Nephron progenitor cell (in vitro differentiated cells): ENCODE measurements around the gene PRRT1B.

Experiments used
- DNase-seq: peaks from one replicate; pipeline ENCODE4 v3.0.0; 2021
- H3K27ac Mint-ChIP-seq: 2 replicates; pipeline ENCODE4 v1.8.0; 2021; ENCODE audit warnings: mild to moderate bottlenecking, moderate library complexity, mixed read lengths
- H3K27me3 Mint-ChIP-seq: 2 replicates; pipeline ENCODE4 v1.8.0; 2021; ENCODE audit warnings: mild to moderate bottlenecking, low read depth, mixed read lengths; ENCODE audit not compliant: poor library complexity
- H3K36me3 Mint-ChIP-seq: 2 replicates; pipeline ENCODE4 v1.8.0; 2021; ENCODE audit warnings: low read depth, mixed read lengths
- H3K4me1 Mint-ChIP-seq: 2 replicates; pipeline ENCODE4 v1.8.0; 2021; ENCODE audit warnings: mixed read lengths
- H3K4me3 Mint-ChIP-seq: 2 replicates; pipeline ENCODE4 v1.8.0; 2021; ENCODE audit warnings: mild to moderate bottlenecking, moderate library complexity, mixed read lengths
- H3K9me3 Mint-ChIP-seq: 2 replicates; pipeline ENCODE4 v1.8.0; 2021; ENCODE audit warnings: mild to moderate bottlenecking, moderate library complexity, mixed read lengths
- TF ChIP-seq, protein P1 (sequence below): fragments of 200-600 bp; sonication (generic); IDR thresholded peaks from 2 replicates; pipeline ENCODE4 v1.5.0; 2021; ENCODE audit warnings: antibody characterized with exemption

PRRT1B gene

DNA sequence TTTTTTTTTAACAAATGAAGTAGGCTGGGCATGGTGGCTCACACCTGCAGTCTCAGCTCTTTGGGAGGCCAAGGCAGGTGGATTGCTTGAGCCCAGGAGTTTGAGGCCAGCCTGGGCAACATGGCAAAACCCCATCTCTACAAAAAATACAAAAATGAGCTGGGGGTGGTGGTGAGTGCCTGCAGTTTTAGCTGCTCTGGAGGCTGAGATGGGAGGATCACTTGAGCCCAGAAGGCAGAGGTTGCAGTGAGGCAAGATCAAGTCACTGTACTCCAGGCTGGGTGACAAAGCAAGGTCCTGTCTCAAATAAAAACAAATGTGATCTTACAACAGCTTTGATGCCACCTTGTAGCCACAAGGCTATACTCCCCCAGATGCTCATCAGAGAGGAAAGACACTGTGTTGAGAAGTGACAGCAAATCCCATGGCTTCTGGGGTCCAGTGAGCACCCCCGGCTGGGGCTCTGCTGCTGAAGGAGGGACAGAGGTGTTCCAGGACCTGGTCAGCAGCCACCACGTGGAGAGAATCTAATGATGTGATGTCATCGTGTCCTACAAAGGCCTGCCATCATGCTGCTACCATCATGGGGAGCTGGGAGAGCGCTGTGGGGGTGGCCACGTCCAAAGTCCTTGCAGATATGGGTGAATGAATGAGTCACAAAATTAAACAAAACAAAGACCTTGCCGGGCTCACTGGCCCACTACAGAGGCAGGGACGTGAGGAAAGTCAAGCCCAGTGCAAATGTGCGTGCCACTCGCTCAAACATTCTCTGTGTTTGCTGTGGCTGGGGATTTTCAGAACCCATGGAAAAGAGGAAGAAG lies 60.7 kb downstream of the PRRT1B start:
- Mint-ChIP-seq H3K27ac (peak overlapping the region; percentile 56), H3K9me3 (no peaks in the 10 kb centered on the region), H3K27me3 (peaks cover 3% of the 10 kb centered on the region), H3K4me1 (peaks cover 43% of the 10 kb centered on the region), H3K36me3 (peaks cover 10% of the 10 kb centered on the region), H3K4me3 (no peak overlapping the region)
- DNase-seq = no peak
- TF ChIP-seq, protein P1, sequence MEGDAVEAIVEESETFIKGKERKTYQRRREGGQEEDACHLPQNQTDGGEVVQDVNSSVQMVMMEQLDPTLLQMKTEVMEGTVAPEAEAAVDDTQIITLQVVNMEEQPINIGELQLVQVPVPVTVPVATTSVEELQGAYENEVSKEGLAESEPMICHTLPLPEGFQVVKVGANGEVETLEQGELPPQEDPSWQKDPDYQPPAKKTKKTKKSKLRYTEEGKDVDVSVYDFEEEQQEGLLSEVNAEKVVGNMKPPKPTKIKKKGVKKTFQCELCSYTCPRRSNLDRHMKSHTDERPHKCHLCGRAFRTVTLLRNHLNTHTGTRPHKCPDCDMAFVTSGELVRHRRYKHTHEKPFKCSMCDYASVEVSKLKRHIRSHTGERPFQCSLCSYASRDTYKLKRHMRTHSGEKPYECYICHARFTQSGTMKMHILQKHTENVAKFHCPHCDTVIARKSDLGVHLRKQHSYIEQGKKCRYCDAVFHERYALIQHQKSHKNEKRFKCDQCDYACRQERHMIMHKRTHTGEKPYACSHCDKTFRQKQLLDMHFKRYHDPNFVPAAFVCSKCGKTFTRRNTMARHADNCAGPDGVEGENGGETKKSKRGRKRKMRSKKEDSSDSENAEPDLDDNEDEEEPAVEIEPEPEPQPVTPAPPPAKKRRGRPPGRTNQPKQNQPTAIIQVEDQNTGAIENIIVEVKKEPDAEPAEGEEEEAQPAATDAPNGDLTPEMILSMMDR = no peak

DNA sequence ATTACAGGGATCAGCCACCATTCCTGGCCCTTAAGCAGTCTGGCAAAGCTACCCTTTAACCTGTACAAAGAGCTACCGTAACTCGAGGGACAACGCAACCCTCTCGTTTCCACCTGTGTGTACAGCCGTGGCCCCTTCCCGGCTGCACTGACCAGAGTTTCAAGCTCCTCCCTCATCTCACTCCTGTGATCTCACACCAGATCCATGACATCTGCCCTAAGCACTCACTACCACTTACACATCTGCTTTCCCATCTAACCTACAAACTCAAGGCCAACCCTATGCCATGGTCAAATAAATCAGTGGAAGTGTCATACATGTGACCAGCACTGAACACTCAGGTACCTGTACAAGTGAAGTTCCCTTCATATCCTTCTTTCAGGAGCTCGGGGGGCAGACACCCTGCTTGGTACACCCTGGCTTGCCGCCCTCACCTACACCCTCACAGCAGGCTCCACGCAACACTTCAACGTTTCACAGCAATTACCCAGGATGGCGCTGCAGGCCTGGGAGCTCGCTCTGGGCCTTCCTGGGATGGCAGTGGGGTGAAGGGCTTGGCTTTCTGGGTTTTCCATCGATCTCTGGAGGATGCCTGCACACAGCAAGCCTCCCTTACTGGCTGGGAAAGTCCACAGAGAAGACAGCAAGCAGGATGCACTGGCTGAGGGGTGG lies 61.7 kb downstream of the PRRT1B start:
- H3K36me3 Mint-ChIP-seq = peaks cover 7% of the 10 kb centered on the region
- H3K4me1 Mint-ChIP-seq = peaks cover 43% of the 10 kb centered on the region
- no peak overlapping the region for H3K4me3 Mint-ChIP-seq
- no peak for DNase-seq
- H3K27me3 Mint-ChIP-seq = peaks cover 3% of the 10 kb centered on the region
- H3K9me3 Mint-ChIP-seq = no peaks in the 10 kb centered on the region
- H3K27ac Mint-ChIP-seq = peak overlapping the region; percentile 94
- TF ChIP-seq, protein P1 = no peak

DNA sequence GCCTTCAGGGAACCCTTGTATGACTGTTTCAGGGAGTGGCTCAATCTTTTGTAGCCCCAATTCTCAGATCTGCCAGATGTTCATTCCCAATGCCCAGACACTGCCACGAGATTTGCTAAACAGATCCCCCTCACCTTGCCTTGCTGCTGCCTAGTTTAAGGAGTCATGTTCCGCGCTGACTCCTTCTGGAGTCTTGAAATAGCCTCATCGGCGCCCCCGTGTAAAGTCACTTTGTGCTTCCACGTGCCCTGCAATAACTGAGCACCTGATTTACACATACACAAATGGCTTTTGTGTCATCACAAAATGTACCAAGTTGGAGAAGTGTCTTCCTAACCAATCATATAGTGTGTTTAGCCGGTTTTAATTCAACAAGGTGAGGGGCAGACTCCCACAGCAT lies 62.3 kb downstream of the PRRT1B start:
- TF ChIP-seq, protein P1 = no peak
- H3K9me3 Mint-ChIP-seq = no peaks in the 10 kb centered on the region
- no peak overlapping the region for H3K4me3 Mint-ChIP-seq
- H3K27me3 Mint-ChIP-seq = peaks cover 3% of the 10 kb centered on the region
- peaks cover 45% of the 10 kb centered on the region for H3K4me1 Mint-ChIP-seq
- DNase-seq = no peak
- peaks cover 8% of the 10 kb centered on the region for H3K36me3 Mint-ChIP-seq
- peak overlapping the region; percentile 94 for H3K27ac Mint-ChIP-seq

DNA sequence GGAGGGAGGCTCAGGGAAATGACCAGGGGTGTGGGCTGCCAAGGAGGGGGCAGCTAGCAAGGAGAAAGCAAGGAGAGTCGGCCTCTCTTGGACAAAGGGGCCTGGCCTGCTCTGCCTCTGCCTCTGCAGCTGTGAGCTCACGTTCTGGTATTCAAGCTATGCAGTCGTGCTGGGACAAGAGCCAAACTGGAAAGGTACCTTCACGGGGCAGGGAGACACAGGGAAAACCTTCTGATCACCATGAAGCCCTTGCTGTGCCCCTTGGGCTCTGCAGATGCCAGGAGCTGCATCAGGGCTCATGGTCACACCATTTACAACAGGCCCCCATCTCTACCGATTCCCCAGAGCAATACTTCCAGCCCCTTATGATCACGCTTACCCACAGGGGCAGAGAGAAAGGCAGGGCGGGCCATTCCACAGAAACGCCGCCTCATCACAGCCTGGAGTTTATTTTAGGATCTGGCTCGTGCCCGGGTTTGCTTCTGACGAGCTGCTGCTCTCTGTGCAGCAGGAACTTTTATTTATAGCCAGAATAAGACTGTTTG lies 63.2 kb downstream of the PRRT1B start:
- Mint-ChIP-seq H3K27ac (peak overlapping the region; percentile 96), H3K4me1 (peaks cover 55% of the 10 kb centered on the region), H3K36me3 (peaks cover 12% of the 10 kb centered on the region), H3K4me3 (no peak overlapping the region), H3K27me3 (peaks cover 3% of the 10 kb centered on the region), H3K9me3 (no peaks in the 10 kb centered on the region)
- TF ChIP-seq, protein P1 = no peak
- DNase-seq = peak; percentile 24
